HG03442 (cell line): Measurements from ENCODE around the gene JTB.

Experiments used
- ATAC-seq: cut with Tn5 transposase; IDR thresholded peaks from one replicate; pipeline ENCODE4 v1.9.1; 2021; ENCODE audit warnings: mild to moderate bottlenecking, moderate library complexity; ENCODE audit not compliant: unreplicated experiment

Gene JTB

DNA sequence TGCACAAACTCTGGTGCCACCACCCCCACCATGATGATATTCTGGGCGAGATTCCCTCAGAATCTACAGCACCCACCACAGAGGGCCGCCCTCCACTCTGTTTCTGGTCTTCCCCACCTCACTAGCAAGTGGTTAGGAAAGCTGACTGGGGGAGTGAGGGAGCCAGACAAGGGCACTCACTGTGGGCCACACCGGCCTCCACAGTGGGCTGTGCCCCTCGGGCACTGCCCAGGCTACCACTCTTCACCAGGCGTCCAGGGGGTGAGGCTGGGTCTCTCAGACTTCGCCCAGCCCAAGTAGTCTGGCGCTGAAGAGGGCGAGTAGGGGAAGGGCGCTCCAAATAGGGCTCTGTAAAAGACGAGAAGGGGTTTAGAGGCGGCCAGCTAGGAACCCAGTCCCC is 43.5 kb downstream of the JTB start:
- ATAC-seq: no peak

DNA sequence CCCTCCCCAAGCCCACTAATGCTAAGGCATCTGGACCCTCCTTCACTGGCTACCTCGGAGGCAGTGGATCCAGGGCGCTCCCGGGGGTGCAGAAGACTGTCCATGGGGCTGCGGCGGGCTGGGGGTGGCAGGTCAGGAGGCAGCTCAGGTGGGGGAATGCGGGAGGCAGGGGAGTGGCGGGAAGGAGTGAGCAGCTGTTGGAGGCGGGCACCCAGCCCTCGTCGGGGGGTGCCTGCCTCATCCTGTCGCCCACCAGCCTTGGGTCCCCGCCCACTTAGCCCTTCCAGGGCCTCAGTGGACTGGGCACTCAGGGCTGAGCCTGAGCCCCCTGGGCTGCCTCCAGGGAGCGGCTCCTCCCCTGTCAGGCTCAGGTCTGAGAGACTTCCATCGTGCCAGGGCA is 44.0 kb downstream of the JTB start:
- ATAC-seq: no peak

DNA sequence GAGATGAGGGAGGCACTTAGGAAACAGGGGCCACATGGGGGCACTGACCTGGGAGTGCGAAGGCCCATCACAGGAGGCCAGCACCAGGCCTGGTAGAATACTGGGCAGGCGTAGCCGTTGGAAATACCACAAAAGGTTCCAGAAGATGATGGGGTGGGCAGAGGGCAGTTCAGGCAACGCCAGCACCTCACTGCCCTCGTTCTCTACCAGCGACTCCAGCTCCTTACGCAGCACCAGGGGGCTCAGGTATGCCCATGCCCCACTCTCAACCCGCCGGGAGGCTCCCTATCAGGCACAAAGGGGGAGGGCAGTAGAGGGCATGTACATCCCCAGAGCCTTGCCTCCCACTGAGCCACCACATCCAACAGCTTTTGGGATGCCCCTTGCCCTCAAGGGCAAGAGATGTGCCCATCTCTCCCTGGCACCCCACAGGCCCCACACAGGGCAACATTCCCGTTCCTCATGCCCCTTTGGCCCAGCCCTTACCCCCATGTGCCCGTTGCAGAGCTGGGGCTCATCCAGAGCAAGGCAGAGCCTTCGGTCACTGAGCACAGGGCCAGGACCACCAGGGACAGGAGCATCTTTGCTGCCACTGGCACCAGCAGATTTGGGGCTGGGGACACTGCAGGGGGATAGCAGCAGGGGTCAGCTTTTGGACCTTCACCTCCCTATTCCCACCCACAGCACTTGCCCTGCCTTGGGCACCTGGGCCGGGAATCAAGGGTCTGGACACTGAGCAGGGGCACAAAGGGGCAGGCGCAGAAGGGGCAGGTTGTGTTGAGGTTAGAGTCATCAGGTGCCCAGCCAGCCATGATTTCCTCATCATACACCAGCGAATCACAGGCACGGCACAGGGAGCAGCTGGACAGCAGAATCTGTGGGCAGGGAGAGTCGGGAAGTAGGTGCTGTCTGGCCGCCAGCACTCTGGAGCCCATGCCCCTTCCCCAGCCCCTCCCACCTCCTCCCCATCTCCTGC is 45.0 kb downstream of the JTB start:
- no peak for ATAC-seq

DNA sequence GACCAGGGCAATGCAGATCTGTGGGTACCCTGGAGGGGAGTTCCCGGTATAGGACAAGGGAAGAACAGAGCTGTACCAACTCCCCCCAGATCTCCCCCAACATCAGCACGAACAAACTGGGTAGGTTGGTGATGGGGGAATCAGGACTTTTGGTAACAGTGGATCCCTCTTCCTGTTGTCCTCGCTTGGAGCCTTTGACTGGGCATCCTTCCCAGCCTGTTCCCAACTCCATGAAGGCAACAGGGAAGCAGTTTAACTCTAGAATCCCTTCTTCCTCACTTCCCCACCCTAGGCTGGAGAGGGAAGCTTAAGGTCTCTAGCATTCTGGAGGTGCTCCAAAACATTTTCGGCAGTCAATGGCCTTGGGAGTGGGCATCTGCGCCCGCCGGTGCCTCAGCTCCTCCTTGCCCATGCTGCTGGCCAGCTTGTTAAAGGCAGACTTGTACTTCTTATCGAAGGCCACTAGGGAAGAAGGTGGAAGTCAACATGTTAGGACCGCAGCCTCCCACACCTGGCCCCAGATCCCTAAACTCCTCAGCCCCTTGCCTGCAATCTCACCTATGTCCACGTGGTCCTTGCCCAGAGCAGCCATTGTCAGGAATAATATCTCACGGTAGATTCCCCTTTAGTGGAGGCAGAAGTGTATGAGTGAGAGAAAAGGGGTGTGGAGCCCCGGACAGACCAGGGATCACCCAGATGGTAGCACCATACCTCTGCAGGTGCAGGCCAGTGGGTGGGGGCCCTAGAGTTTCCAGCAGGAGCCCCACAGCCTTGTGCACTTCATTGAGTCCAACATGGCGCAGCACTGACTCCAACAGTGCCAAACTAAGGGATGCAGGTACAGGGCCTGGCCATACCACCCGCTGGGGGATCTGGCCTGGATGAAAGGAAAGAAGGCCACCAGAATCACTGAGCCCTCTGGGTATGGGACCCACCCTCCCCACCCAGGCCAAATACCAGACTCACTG is 47.2 kb downstream of the JTB start:
- no peak for ATAC-seq

DNA sequence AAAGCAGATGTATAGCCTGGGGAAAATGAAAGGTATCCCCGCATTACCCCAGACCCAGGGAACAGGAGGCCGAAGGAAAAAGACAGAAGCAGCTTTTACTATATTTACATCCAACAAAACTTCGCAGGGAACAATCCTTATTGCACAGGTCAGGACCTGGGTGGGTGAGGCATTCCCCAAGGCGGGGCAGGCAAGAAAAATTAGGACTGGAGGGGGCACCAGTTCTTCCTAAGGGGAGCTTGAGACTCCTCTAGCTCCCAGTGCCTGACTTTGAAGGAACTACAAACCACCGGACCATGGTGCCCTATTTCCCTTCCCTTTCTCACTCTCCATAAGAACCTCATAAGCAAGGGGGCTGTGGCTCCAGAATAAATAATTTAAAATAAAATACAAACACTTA is 48.0 kb downstream of the JTB start:
- ATAC-seq: no peak

DNA sequence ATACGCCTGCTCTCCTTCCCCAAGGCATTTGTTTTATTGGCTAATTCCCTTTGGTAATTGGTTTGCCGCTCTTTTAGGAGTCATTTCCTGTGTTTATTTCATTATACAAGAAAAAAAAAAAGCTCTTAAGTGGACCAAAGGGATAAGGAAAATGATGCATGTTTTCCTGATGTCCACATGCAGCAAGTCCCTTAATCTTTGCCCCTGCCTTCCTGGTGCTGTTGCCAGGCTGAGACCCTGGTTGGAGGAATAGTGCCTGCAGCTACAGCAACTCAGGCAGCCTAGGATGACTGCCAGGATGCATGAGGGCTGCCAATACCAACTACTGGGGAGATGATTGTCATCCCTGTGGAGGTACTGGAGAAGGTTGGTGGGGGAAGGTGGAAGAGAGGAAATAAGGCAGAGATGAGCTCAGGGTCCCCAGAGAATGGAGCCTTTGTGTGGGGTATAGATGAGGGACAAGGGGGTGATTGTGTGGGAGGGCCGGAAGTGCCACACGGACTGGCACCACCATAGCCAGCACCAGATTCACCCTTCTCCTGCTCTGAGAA is 48.6 kb downstream of the JTB start:
- ATAC-seq: no peak

DNA sequence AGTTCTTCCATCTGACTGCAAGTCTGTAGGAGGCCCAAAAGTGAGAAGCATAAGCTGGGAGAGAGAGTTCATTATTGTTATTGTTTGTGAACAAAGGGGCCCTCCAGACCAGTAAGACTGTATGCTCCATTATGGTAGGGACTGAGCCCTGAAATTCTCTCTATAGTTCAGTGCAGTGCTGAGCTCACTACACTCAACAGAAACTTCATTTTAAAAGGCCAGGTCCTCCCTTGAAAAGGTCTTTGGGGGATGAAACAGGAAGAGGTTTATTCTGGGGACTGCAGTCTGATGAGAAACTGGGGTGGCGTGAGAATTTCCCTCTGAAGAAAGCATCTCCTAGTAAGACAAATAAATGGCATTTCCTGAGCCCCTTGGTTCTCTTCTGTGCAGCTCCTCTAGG is 49.2 kb downstream of the JTB start:
- no peak for ATAC-seq

DNA sequence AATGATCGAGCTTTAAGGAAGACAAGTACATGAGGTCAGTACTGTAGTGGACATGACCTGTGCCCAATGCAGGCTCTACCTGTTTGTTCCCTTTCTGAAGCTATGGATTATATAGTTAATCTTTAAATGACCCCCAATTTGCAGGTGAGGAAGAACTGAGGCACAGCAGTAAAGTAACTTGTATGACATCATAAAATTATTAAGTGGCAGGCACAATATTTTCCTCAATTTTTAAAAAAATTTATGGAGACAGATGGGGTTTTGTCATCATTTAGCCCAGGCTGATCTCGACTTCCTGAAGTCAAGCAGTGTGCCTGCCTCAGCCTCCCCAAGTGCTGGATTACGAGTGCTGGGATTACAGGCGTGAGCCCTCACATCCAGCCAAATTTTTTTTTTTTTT is 51.1 kb downstream of the JTB start:
- ATAC-seq: no peak
